HEK293 (cell line): ENCODE data around the gene RASSF5.

Experiments
- CTCF ChIA-PET: fragments of 350-600 bp; formaldehyde crosslinking; extraction: SDS; loops from one replicate; lab custom pipeline; 2021; ENCODE audit warnings: antibody characterized with exemption; lab: Yijun Ruan, JAX
- POLR2A ChIA-PET: fragments of 300-600 bp; formaldehyde crosslinking; extraction: SDS; loops from one replicate; lab custom pipeline; 2020; ENCODE audit warnings: antibody characterized with exemption, inconsistent platforms; lab: Yijun Ruan, JAX
- H3K27ac ChIP-seq: fragments of 200-500 bp; sonication (Bioruptor generic); 2 replicates; pipeline ENCODE4 v1.5.1; 2014; ENCODE audit warnings: low read depth, low read length, control low read depth, inconsistent platforms; ENCODE audit errors: extremely low read depth
- H3K36me3 ChIP-seq, 2 experiments: fragments of 200-500 bp in 1 of 2; sonication (Bioruptor generic) in 1 of 2; 1 replicate in 1 of 2; 2 replicates in 1 of 2; pipeline ENCODE4 v1.5.1; 2014 to 2017; ENCODE audit warnings: inconsistent platforms in 2 of 2, low read length in 2 of 2; ENCODE audit not compliant: control insufficient read depth in 2 of 2, insufficient read depth in 1 of 2
- H3K4me1 ChIP-seq: fragments of 200-500 bp; sonication (Bioruptor generic); 2 replicates; pipeline ENCODE4 v1.5.1; 2014; ENCODE audit warnings: mild to moderate bottlenecking, low read length, inconsistent platforms; ENCODE audit not compliant: control insufficient read depth, insufficient read depth
- H3K4me3 ChIP-seq: 2 replicates; pipeline ENCODE4 v1.5.1; 2011; ENCODE audit warnings: low read depth, mild to moderate bottlenecking, control low read depth, low read length, moderate library complexity
- H3K9me3 ChIP-seq: fragments of 200-500 bp; sonication (Bioruptor generic); 2 replicates; pipeline ENCODE4 v1.5.1; 2014; ENCODE audit warnings: low read depth, low read length, inconsistent platforms; ENCODE audit not compliant: control insufficient read depth, insufficient read depth
- GLI4 ChIP-seq: fragments of 450-650 bp; formaldehyde crosslinking; IDR thresholded peaks from 2 replicates; pipeline ENCODE4 v1.5.1; 2016; ENCODE audit warnings: missing biosample characterization, missing genetic modification characterization
- GLIS1 ChIP-seq: fragments of 450-650 bp; formaldehyde crosslinking; IDR thresholded peaks from 2 replicates; pipeline ENCODE4 v1.5.1; 2016; ENCODE audit warnings: missing biosample characterization, missing genetic modification characterization
- SP2 ChIP-seq: fragments of 450-650 bp; formaldehyde crosslinking; IDR thresholded peaks from 2 replicates; pipeline ENCODE4 v1.5.1; 2016; ENCODE audit warnings: missing biosample characterization, missing genetic modification characterization
- YY2 ChIP-seq: fragments of 450-650 bp; formaldehyde crosslinking; IDR thresholded peaks from 2 replicates; pipeline ENCODE4 v1.5.1; 2016; ENCODE audit warnings: missing biosample characterization, missing genetic modification characterization
- ZBTB21 ChIP-seq: fragments of 450-650 bp; formaldehyde crosslinking; IDR thresholded peaks from 2 replicates; pipeline ENCODE4 v1.5.1; 2017; ENCODE audit warnings: missing biosample characterization, missing genetic modification characterization
- ZBTB7A ChIP-seq: fragments of 450-650 bp; formaldehyde crosslinking; IDR thresholded peaks from 2 replicates; pipeline ENCODE4 v1.5.1; 2016; ENCODE audit warnings: low read depth, missing biosample characterization, missing genetic modification characterization
- ZBTB8A ChIP-seq: fragments of 450-650 bp; formaldehyde crosslinking; IDR thresholded peaks from 2 replicates; pipeline ENCODE4 v1.5.1; 2016; ENCODE audit warnings: missing biosample characterization, missing genetic modification characterization
- ZNF10 ChIP-seq: fragments of 450-650 bp; formaldehyde crosslinking; IDR thresholded peaks from 2 replicates; pipeline ENCODE4 v1.5.1; 2017; ENCODE audit warnings: missing biosample characterization, missing genetic modification characterization
- ZNF133 ChIP-seq: fragments of 450-650 bp; formaldehyde crosslinking; IDR thresholded peaks from 2 replicates; pipeline ENCODE4 v1.5.1; 2016; ENCODE audit warnings: missing biosample characterization, missing genetic modification characterization
- ZNF37A ChIP-seq: fragments of 450-650 bp; IDR thresholded peaks from 2 replicates; pipeline ENCODE4 v1.5.1; 2018; ENCODE audit warnings: missing biosample characterization, missing genetic modification characterization
- ZNF449 ChIP-seq: fragments of 450-650 bp; formaldehyde crosslinking; IDR thresholded peaks from 2 replicates; pipeline ENCODE4 v1.5.1; 2017; ENCODE audit warnings: missing biosample characterization, mild to moderate bottlenecking, missing genetic modification characterization, moderate library complexity
- ZNF580 ChIP-seq: fragments of 450-650 bp; formaldehyde crosslinking; IDR thresholded peaks from 2 replicates; pipeline ENCODE4 v1.5.1; 2016; ENCODE audit warnings: missing biosample characterization, missing genetic modification characterization
- ZNF660 ChIP-seq: fragments of 450-650 bp; IDR thresholded peaks from 2 replicates; pipeline ENCODE4 v1.5.1; 2018; ENCODE audit warnings: missing biosample characterization, mild to moderate bottlenecking, missing genetic modification characterization
- TF ChIP-seq, protein P1 (sequence below): fragments of 450-650 bp; formaldehyde crosslinking; IDR thresholded peaks from 2 replicates; pipeline ENCODE4 v1.5.1; 2016; ENCODE audit warnings: missing biosample characterization, missing genetic modification characterization
- TF ChIP-seq, protein P2 (sequence below): fragments of 450-650 bp; formaldehyde crosslinking; IDR thresholded peaks from 2 replicates; pipeline ENCODE4 v1.5.1; 2016; ENCODE audit warnings: missing biosample characterization, missing genetic modification characterization
- TF ChIP-seq, protein P3 (sequence below): fragments of 450-650 bp; formaldehyde crosslinking; IDR thresholded peaks from 2 replicates; pipeline ENCODE4 v1.5.1; 2016; ENCODE audit warnings: missing biosample characterization, missing genetic modification characterization

The RASSF5 gene

GRCh38 chr1:206489980-206490770 is 17.2 kb upstream of the RASSF5 start (continued):
- TF ChIP-seq GLI4 = no peak
- TF ChIP-seq SP2 (tag by site-specific recombination) = no peak
- no peak for TF ChIP-seq ZNF37A
- TF ChIP-seq ZBTB8A (tag by site-specific recombination) = peak; percentile 50
- no peak; the same call in 1 of the 2 replicates for TF ChIP-seq YY2 (tag by site-specific recombination)
- TF ChIP-seq, protein P1, sequence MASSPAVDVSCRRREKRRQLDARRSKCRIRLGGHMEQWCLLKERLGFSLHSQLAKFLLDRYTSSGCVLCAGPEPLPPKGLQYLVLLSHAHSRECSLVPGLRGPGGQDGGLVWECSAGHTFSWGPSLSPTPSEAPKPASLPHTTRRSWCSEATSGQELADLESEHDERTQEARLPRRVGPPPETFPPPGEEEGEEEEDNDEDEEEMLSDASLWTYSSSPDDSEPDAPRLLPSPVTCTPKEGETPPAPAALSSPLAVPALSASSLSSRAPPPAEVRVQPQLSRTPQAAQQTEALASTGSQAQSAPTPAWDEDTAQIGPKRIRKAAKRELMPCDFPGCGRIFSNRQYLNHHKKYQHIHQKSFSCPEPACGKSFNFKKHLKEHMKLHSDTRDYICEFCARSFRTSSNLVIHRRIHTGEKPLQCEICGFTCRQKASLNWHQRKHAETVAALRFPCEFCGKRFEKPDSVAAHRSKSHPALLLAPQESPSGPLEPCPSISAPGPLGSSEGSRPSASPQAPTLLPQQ (tag by site-specific recombination) = 0 out of 2 replicates have a peak, but pooled peaks have one; percentile 28
- TF ChIP-seq GLIS1 (tag by site-specific recombination) = 0 out of 2 replicates have a peak, but pooled peaks have one; percentile 17
- peak; percentile 65; the same call in 1 of the 2 replicates for TF ChIP-seq ZNF660 (tag by site-specific recombination)
- TF ChIP-seq ZNF580 (tag by site-specific recombination) = no peak
- no peak for TF ChIP-seq ZBTB7A (tag by site-specific recombination)

DNA sequence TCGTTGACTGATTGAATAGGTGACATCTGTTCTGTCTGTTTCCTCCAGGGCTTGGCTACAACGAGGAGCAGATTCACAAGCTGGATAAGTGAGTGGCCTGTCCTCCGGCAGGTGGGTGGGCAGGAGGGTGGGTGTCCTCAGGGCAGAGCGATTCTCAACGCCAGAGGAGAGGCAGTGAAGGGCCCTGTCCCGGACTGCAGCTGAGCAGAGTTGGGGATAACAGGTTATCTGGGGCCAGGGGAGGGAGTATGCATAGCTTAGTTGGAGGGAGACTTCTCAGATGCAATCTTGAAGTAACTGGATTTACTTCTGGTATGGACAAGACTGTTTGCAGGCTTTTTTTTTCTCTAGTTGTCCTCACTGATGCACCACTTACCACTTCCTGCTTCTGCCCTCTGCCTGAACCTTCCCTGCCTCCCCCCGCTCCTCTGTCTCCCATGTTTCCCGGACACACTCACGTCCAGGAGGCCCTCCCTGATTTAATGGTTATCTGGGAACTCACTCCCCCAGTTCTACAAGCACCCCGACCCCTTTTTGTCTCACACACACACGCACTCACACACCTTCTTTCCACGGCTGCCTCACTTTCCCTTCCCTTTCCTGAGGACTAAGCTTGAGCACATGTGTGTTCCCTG is 16.4 kb upstream of the RASSF5 start:
- H3K36me3 ChIP-seq = peaks cover 0 to 13% of the 10 kb centered on the region in 2 experiments; a peak in 1 of 3 replicates
- CTCF ChIA-PET = interaction anchor here (0.5 to 6.8 kb wide), 43 partner anchors 8 to 588 kb away, joined by 3 to 115 read pairs (median 4); partner anchors contain the start of gene EIF2D
- H3K27ac ChIP-seq = 0 out of 2 replicates have a peak overlapping the region, but pooled peaks have one; percentile 6
- peaks cover 6% of the 10 kb centered on the region for H3K4me1 ChIP-seq
- no peaks in the 10 kb centered on the region for H3K9me3 ChIP-seq
- H3K4me3 ChIP-seq = no peak overlapping the region
- TF ChIP-seq ZNF10 = no peak
- TF ChIP-seq ZNF133 = no peak
- TF ChIP-seq, protein P2, sequence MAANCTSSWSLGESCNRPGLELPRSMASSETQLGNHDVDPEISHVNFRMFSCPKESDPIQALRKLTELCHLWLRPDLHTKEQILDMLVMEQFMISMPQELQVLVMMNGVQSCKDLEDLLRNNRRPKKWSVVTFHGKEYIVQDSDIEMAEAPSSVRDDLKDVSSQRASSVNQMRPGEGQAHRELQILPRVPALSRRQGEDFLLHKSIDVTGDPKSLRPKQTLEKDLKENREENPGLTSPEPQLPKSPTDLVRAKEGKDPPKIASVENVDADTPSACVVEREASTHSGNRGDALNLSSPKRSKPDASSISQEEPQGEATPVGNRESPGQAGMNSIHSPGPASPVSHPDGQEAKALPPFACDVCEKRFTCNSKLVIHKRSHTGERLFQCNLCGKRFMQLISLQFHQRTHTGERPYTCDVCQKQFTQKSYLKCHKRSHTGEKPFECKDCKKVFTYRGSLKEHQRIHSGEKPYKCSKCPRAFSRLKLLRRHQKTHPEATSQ (tag by site-specific recombination) = no peak
- TF ChIP-seq ZNF449 (tag by site-specific recombination) = no peak
- TF ChIP-seq, all 188 proteins: peak for 0
- POLR2A ChIA-PET = no interaction called here

GRCh38 chr1:206491616-206492015 is 15.7 kb upstream of the RASSF5 start:
- no peaks in the 10 kb centered on the region for H3K9me3 ChIP-seq
- POLR2A ChIA-PET = no interaction called here
- peaks cover 10% of the 10 kb centered on the region for H3K4me1 ChIP-seq
- CTCF ChIA-PET = interaction anchor here (1.0 to 6.8 kb wide), 10 partner anchors 7 to 200 kb away, joined by 3 to 115 read pairs (median 18); no protein-coding TSS in a partner anchor
- no peak overlapping the region for H3K27ac ChIP-seq
- H3K36me3 ChIP-seq = peaks cover 0 to 13% of the 10 kb centered on the region in 2 experiments; a peak in 1 of 3 replicates
- TF ChIP-seq ZBTB21 (tag by site-specific recombination) = no peak
- TF ChIP-seq, protein P3, sequence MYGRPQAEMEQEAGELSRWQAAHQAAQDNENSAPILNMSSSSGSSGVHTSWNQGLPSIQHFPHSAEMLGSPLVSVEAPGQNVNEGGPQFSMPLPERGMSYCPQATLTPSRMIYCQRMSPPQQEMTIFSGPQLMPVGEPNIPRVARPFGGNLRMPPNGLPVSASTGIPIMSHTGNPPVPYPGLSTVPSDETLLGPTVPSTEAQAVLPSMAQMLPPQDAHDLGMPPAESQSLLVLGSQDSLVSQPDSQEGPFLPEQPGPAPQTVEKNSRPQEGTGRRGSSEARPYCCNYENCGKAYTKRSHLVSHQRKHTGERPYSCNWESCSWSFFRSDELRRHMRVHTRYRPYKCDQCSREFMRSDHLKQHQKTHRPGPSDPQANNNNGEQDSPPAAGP = 0 out of 2 replicates have a peak, but pooled peaks have one; percentile 27
- no peak overlapping the region for H3K4me3 ChIP-seq
